ENCODE results near the gene NASP. TPM values are rescaled to one million over a fixed set of nuclear protein-coding genes. Genes with fewer than 3 reads are reported as not detected.

The NASP gene
- total and polyA plus RNA-seq, 2 of the 4 experiments (the other 2 are of a cell fraction) = 56.6 to 124 TPM

DNA sequence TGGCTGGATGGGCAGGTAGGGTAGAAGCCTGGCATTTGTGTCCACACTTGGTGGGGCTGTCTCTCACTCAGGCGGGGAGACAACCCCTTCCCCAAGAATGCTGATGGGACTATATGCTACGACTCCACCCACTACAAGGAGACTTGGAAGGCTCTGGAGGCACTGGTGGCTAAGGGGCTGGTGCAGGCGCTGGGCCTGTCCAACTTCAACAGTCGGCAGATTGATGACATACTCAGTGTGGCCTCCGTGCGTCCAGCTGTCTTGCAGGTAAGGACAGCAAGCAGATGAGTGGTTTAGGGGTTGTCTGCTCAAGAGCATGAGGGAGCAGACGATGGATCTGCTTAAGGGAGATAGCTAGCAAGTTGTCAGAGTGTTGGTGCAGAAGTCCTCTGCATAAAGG, 15.9 kb upstream of the NASP start:
- 100% methylated on average over 3 of the region's 7 CpGs; no CpG with 5 or more reads in 1 of the 2 experiments for WGBS, 2 experiments (ENCODE audit: extremely low coverage in 2 of 2, insufficient read length in 1 of 2)
- no peaks in the 10 kb centered on the region; the same call in 1 of the 2 replicates for H4K20me1 ChIP-seq (ENCODE audit: insufficient read depth, low read length)
- H3K4ac ChIP-seq (ENCODE audit: low read depth, low read length) = no peak overlapping the region
- no peak overlapping the region for H3K18ac ChIP-seq (ENCODE audit: low read depth, low read length)
- H3K4me2 ChIP-seq (ENCODE audit: low read depth, low read length) = no peak overlapping the region
- H3K56ac ChIP-seq (ENCODE audit: extremely low read depth, insufficient read depth, low read length) = no peak overlapping the region
- no peak overlapping the region for H3K14ac ChIP-seq (replicated peaks; ENCODE audit: low read depth, low read length)
- peaks cover 35% of the 10 kb centered on the region for H3K36me3 ChIP-seq (ENCODE audit: control insufficient read depth, insufficient read depth, low read length)
- no peak overlapping the region for H2AFZ ChIP-seq (replicated peaks; ENCODE audit: low read length, poor library complexity)
- H3K23ac ChIP-seq (ENCODE audit: low read depth, low read length) = no peak overlapping the region; the same call in 1 of the 2 replicates
- intact Hi-C loops (cut with micrococcal nuclease) (no loop called here), dilution Hi-C loops (cut with HindIII; ENCODE audit: low sequenced_read_pairs, unreplicated experiment) (no loop called here), in situ Hi-C loops (cut with MboI; ENCODE audit: low sequenced_read_pairs) (loop anchor here (5.0 kb wide), 2 partner anchors 51 to 556 kb away; partner anchors contain the start of genes HECTD3 and UROD)
- no peak overlapping the region for H2BK20ac ChIP-seq (ENCODE audit: low read depth, low read length)
- no peak overlapping the region for H4K8ac ChIP-seq (ENCODE audit: low read depth in 2 of 2, low read length in 2 of 2)
- no peak overlapping the region for H2AK5ac ChIP-seq (ENCODE audit: low read depth, low read length)
- H2BK5ac ChIP-seq (ENCODE audit: low read depth, low read length, poor library complexity, severe bottlenecking) = no peak overlapping the region
- no peak overlapping the region for H4K5ac ChIP-seq (ENCODE audit: low read depth, low read length)
- no peak for DNase-seq
- H2AK9ac ChIP-seq (replicated peaks; ENCODE audit: low read depth, low read length, poor library complexity) = no peak overlapping the region
- no peak for ATAC-seq (ENCODE audit: low read depth)
- no peaks in the 10 kb centered on the region for H3K4me1 ChIP-seq (ENCODE audit: control insufficient read depth, insufficient read depth, low read length)
- no peak overlapping the region for H4K91ac ChIP-seq (ENCODE audit: insufficient read depth, low read depth, low read length)
- no peaks in the 10 kb centered on the region for H3K9me1 ChIP-seq (ENCODE audit: insufficient read depth, low read length)
- no peaks in the 10 kb centered on the region for H3K27me3 ChIP-seq (ENCODE audit: control insufficient read depth, insufficient read depth, low read length)
- no peak overlapping the region for H3K4me3 ChIP-seq (ENCODE audit: insufficient read depth, low read depth, low read length)
- CTCF ChIA-PET = no interaction called here
- POLR2A ChIA-PET (ENCODE audit: unreplicated experiment) = no interaction called here
- peaks cover 0 to 12% of the 10 kb centered on the region in 2 experiments; a peak in 1 of 4 replicates for H3K79me1 ChIP-seq (ENCODE audit: low read depth in 1 of 2, low read length in 2 of 2)
- no peak overlapping the region for H2BK120ac ChIP-seq (ENCODE audit: low read depth, low read length)
- no TSS peak for BruUV-seq (replicated peaks)
- H3K27ac ChIP-seq (ENCODE audit: insufficient read depth, low read length) = no peak overlapping the region
- no peaks in the 10 kb centered on the region for H3K9me3 ChIP-seq (ENCODE audit: control insufficient read depth, insufficient read depth, low read length)
- no peak overlapping the region for H2BK15ac ChIP-seq (ENCODE audit: low read depth, low read length)
- H3K9ac ChIP-seq (ENCODE audit: low read depth, low read length) = no peak overlapping the region
- TF ChIP-seq MAFK (IDR thresholded peaks at IDR 0.05; ENCODE audit: low read depth, low read length) (no peak), RFX5 (IDR thresholded peaks at IDR 0.05; ENCODE audit: low read depth, low read length) (no peak), NFE2L2 (IDR thresholded peaks at IDR 0.05; ENCODE audit: low read depth, low read length) (no peak), MXI1 (IDR thresholded peaks at IDR 0.05; ENCODE audit: borderline replicate concordance, low read depth, low read length) (no peak), FOS (IDR thresholded peaks at IDR 0.05; ENCODE audit: low read depth, low read length) (no peak), RCOR1 (IDR thresholded peaks at IDR 0.05; ENCODE audit: insufficient replicate concordance, low read length) (no peak), CEBPB (IDR thresholded peaks at IDR 0.05; ENCODE audit: low read depth, low read length) (no peak), POLR2A (IDR thresholded peaks at IDR 0.05; ENCODE audit: low read depth, low read length) (no peak), RAD21 (IDR thresholded peaks at IDR 0.05; ENCODE audit: low read length) (no peak), MAZ (IDR thresholded peaks at IDR 0.05; ENCODE audit: borderline replicate concordance, low read depth, low read length) (no peak)
- TF ChIP-seq, protein P1, sequence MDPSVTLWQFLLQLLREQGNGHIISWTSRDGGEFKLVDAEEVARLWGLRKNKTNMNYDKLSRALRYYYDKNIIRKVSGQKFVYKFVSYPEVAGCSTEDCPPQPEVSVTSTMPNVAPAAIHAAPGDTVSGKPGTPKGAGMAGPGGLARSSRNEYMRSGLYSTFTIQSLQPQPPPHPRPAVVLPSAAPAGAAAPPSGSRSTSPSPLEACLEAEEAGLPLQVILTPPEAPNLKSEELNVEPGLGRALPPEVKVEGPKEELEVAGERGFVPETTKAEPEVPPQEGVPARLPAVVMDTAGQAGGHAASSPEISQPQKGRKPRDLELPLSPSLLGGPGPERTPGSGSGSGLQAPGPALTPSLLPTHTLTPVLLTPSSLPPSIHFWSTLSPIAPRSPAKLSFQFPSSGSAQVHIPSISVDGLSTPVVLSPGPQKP (IDR thresholded peaks at IDR 0.05; ENCODE audit: borderline replicate concordance, low read depth, low read length) = no peak
- TF ChIP-seq, protein P2, sequence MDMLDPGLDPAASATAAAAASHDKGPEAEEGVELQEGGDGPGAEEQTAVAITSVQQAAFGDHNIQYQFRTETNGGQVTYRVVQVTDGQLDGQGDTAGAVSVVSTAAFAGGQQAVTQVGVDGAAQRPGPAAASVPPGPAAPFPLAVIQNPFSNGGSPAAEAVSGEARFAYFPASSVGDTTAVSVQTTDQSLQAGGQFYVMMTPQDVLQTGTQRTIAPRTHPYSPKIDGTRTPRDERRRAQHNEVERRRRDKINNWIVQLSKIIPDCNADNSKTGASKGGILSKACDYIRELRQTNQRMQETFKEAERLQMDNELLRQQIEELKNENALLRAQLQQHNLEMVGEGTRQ (IDR thresholded peaks at IDR 0.05; ENCODE audit: low read depth, low read length) = no peak
- TF ChIP-seq, protein P3, sequence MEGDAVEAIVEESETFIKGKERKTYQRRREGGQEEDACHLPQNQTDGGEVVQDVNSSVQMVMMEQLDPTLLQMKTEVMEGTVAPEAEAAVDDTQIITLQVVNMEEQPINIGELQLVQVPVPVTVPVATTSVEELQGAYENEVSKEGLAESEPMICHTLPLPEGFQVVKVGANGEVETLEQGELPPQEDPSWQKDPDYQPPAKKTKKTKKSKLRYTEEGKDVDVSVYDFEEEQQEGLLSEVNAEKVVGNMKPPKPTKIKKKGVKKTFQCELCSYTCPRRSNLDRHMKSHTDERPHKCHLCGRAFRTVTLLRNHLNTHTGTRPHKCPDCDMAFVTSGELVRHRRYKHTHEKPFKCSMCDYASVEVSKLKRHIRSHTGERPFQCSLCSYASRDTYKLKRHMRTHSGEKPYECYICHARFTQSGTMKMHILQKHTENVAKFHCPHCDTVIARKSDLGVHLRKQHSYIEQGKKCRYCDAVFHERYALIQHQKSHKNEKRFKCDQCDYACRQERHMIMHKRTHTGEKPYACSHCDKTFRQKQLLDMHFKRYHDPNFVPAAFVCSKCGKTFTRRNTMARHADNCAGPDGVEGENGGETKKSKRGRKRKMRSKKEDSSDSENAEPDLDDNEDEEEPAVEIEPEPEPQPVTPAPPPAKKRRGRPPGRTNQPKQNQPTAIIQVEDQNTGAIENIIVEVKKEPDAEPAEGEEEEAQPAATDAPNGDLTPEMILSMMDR (conservative IDR thresholded peaks at IDR 0.05; ENCODE audit: low read depth, low read length) = no peak
